Suppressor macrophage treated with lipopolysaccharide for 4 hours (primary cell): ENCODE measurements around the gene SPATA46.
A peak's percentile ranks its signal among the peaks of the same experiment; 100 is the strongest.
"Not testable (repeated sequence)": the region's sequence is repeated elsewhere in the genome, so short reads cannot be mapped to it uniquely, and the experiment has no call there.

Source experiments
- DNase-seq: peaks from one replicate; pipeline ENCODE4 v3.0.0-alpha.2; 2020

Gene SPATA46

GRCh38 chr1:162376691-162377090 lies at the start of gene SPATA46:
Gene SPATA46, minus strand, starts transcription at chr1:162376854. Its CDS starts 64 bp downstream, at chr1:162376790.
- DNase-seq, result no peak

- DNase-seq, result peak; percentile 80
Measured at GRCh38 chr1:162422662-162423375, 46.2 kb upstream of the SPATA46 start.

GRCh38 chr1:162421258-162422164 lies 44.9 kb upstream of the SPATA46 start:
- no peak for DNase-seq

- DNase-seq, result no peak
Measured at GRCh38 chr1:162420120-162420519, 43.5 kb upstream of the SPATA46 start.

DNA sequence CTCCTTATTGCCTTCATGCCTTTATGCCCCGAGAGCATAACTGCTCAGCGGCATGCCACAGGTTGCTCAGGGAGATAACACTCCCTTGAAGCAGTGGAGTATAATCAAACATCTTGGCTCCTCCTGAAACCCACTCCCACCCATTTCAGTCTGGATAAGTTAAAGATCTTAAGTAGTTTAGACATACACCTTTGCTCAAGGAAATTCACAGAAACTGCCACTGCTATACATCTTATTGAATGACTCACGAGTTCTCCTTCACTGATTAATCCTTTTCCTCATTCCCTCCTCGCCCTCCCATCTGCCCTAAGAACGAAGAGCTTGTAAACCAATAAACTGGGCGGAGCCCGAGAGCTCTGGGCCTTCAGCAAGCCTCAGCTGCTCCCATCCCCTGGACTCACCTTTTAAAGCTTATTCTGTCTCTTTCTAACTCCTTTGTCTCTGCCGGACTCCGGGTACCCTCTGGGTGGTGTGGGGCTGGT lies 42.8 kb upstream of the SPATA46 start:
- not testable (repeated sequence) for DNase-seq

DNA sequence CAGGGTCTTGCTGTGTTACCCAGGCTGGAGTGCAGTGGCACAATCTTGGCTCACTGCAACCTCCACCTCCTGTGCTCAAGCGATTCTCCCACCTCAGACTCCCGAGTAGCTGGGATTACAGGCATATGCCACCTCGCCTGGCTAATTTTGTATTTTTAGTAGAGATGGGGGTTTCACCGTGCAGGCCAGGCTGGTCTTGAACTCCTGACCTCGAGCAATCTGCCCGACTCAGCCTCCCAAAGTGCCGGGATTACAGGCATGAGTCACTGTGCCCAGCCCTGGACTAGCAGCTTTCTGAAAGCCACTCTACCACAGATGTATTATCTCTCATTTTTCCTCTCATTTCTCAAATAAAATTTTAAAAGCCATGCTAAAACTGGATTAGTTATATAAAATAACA lies 41.9 kb upstream of the SPATA46 start:
- DNase-seq, result not testable (repeated sequence)

- no peak for DNase-seq
Measured at GRCh38 chr1:162417650-162418049, 41.0 kb upstream of the SPATA46 start.

- DNase-seq, result no peak
Measured at GRCh38 chr1:162416909-162417308, 40.3 kb upstream of the SPATA46 start.

- no peak for DNase-seq
Measured at GRCh38 chr1:162416215-162416614, 39.6 kb upstream of the SPATA46 start.

DNA sequence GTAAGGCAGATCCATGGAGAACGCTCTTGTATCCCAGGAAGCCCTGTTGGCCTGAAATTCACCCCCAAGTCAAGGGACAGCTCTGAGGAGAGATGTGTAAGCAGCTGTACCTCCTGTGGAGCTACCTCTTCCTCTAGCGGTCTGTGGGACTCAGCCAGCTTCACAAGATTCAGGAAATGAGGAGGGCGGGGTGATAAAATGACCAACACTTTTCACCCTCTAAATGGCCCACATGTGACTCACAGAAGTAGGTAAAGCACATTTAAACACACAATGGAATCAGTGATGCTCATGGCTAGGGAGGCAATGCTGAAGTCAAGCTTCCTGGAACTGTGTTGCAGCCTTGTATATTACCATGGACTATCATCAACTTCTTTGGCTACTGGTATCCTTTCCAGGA lies 35.3 kb upstream of the SPATA46 start, which contains the start of gene SH2D1B:
TSS of gene SH2D1B (minus strand) at position 135 of the 400 bp plus-strand sequence. CDS start at position 15, 120 bp downstream.
- DNase-seq, result no peak

DNA sequence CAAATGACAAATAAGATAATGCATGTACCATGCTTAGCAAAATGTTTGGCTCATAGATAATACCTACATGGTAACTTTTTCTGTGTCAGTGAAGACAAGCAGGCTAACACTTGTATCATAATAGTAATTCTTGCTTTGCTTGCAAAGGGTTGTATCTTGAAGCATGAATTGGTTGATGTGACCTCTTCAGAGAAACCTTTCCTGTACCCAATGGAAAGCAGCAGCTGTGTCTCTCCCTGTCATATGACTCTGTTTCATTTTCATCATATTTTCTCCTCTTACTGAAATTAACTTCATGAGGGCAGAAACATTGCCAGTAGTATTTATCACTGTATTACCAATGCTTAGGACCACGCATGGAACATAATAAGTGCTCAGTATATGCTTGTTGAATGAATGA lies 30.9 kb upstream of the SPATA46 start:
- no peak for DNase-seq

DNA sequence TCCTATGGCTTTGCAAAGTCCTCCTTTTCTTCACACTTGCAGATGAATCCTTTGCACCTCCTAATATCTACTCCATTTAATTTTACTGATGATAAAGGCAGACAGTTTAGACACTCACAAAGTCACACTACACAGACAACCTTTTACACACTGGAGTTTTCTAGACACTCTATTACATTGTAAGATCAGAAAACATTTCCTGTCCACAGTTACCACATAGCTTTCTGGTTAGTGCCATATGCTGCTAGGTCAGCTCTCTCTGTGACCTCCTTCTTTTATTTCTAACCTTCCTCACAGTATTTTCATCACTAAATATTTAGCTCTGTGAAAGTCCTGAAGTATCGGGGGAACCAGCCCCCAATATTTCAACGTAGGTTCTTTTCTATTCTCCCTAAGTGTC lies 30.2 kb upstream of the SPATA46 start:
- DNase-seq, result no peak

GRCh38 chr1:162405800-162406199 lies 29.1 kb upstream of the SPATA46 start:
- no peak for DNase-seq

DNA sequence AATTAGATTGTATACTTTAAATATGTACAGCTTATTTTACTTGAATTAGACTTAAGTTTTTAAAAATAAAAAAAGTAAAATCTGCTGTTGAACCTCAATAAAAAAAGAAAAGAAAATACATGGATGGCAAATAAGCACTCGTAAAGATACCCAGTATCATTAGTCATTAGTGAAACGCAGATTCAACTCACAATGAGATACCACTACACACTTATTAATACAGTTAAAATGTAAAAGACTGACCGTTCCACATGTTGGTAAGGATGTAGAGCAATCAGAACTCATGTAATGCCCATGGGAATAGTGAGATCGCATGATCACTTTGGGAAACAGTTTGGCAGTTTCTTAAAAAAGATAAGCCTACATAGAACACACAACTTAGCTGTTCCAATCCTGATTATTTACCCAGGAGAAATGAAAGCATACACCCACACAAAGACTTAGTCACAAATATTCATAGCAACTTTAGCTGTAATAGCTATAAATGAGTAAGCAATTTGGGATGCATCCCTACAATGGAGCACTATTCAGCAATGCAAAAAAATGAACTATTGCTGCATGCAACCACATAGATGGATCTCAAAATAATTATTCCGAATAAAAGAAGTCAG lies 28.0 kb upstream of the SPATA46 start:
- DNase-seq, result peak; percentile 47

DNA sequence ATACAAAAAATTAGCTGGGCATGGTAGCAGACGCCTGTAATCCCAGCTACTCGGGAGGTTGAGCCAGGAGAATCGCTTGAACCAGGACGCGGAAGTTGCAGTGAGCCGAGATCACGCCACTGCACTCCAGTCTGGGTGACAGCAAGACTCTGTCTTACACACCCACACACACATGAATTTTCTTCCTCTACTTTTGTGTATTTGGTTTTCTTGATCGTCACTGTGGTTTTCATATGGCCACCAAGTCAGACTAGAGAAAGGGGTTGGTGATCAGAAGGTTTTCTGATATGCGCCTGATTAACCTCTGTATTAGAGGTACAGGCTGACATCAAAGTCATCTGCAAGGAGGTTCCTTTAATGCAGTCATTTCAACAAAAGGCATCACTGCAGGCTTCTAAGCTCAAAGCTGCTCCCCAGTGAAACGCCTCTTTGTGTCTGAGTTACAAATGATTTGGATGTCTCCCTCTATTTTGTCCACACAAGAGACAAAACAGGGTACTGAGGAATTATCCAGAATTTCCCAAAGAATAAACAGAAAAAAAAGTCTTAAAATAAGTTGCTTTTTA lies 24.2 kb upstream of the SPATA46 start:
- no peak for DNase-seq

DNA sequence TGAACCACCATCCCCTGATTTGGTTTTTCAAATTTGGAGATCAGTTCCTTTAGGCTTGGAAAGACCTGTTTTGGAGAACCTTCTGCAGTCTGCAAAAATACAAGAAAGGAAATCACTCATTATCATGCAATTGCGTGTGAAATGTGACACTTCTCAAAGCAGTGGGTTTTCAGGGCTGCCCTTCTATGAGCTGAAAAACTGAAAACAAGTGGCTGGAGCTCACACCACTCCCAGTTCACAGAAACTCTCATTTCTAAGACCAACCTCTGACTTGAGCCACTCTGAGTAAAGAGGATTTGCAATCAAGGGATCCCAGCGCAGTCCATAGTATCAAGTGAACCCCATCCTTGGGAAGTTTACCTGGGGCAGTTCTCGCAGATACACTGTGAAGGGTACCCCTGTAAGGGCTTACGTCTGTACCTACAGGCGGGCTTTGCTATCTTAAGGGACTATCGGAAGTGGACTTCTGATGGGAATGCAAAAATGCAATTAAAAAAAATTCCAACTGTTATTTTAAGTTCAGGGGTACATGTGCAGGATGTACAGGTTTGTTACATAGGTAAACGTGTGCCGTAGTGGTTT lies 22.4 kb upstream of the SPATA46 start:
- DNase-seq, result no peak

GRCh38 chr1:162397943-162398560 lies 21.4 kb upstream of the SPATA46 start:
- no peak for DNase-seq

GRCh38 chr1:162397039-162397448 lies 20.4 kb upstream of the SPATA46 start:
- DNase-seq, result no peak

- no peak for DNase-seq
Measured at GRCh38 chr1:162396201-162396906, 19.7 kb upstream of the SPATA46 start.

DNA sequence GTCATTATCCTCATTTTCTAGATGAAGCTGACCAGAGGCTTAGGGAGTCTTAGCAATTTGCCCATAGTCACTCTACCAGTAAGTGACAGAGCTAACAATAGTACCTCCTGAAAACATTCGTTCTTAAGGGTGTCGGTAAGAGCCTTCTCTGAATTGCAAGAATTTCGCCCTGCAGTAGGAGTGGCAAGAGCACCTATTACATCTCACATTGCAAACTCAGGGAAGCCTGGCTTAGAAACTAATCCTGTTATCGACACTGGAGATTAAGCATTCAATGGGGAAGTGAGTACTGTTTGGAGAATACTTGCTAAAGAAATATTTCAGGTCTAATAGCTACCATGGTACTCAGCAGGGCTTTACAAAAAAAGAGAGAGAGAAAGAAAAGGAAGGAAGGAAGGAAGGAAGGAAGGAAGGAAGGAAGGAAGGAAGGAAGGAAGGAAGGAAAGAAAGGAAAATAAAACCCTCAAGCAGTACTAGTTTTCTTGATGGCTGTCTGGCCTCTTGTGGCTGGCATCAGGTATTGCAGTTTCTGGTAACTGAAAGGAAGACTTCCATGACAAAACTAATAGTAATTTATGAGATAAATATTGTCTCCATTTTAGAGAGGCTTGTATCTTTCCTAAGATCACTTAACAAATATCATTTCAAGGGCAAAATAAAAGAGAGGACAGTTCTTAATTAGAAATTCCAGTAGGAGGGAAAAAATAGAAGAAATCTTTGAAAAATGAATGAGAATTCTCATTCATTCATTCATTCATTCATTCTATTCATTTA lies 15.3 kb upstream of the SPATA46 start:
- DNase-seq, result peak; percentile 58
